ENCODE measurements around the gene ARMH4. TPM values are rescaled to one million over a fixed set of nuclear protein-coding genes. Genes with fewer than 3 reads are reported as not detected.

Gene ARMH4
- total RNA-seq, 1 donor from 2014 or later, result 99.4 TPM

DNA sequence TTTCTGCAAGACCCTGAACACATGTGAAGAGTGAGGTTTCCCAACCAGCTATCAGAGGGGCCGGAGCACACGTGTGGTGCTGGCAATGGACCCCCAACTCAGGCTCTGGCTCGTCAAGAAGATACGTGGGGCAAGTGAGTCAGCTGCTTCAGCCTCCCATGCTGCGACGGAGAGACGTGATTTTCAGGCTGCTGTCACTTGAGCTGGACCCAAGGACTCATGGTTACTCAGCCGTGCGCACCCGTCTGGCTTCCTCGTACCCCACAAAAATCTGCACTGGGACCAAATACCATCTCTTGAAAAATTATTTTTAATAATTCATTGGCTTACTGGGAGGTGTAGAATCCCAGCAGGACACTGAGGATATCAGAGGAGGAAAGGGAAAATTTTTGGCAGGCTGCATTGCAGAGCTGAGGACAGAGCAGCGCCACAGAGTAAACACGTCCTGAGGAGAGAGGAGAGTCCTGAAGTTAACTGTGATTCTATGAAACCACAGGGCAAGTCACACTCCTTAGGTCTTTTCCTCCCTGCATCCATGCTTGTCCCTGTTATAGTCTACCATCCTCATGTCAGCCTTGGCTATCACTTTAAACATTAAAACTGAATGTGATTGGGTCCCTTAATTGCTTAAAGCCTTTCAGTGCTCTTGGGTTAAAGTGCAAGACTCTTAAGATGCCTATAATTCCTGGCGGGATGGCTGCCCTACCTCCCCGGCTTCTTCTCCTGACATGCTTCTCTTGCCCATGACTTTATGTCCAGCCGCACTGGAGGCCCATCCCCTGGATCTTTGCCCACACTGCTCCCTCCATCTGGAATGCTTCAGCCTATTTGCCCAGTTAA is 190.8 kb downstream of the ARMH4 start:
- no peak for DNase-seq

DNA sequence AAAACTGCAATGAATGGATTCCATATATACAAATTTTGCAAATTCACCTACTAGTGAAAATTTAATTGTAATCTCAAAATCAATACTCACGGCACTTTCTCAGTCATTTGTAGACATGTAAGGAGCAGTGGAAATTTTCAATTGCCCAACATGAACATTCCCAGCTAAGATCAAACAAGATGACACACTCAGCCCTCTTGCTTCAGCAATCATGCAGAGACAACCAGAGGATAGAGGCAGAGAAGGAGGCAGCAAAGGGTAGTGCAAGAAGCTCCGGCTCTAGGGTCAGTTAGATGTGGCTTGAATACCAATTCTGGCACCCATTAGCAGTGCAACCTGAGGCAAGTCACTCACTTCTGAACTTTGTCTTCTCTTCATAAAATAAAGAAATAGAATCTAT is 194.6 kb downstream of the ARMH4 start:
- no peak for DNase-seq

Small RNAs within 50 kb of the gene (small RNA-seq; reads per million reads assigned to genes)
- gene RN7SL598P, result not detected

Other genes with a start within 250 kb of the ARMH4 start
- 144 TPM for gene ACTR10, start 47.9 kb upstream of the ARMH4 start, total RNA-seq
- 42.9 TPM for gene PSMA3, start 92.6 kb upstream of the ARMH4 start, total RNA-seq
- 64.1 TPM for gene ARID4A, start 146.3 kb upstream of the ARMH4 start, total RNA-seq
- gene TOMM20L, start 243.7 kb upstream of the ARMH4 start, total RNA-seq, result not detected

All from occipital lobe (tissue), 3 donors.